PC-9 (cell line): ENCODE measurements around the gene DSTN.

Experiments used
- CTCF ChIP-seq: fragments of 200-600 bp; sonication (generic); conservative IDR thresholded peaks from 2 replicates; pipeline ENCODE4 v1.6.1; 2017; ENCODE audit warnings: mixed run types, antibody characterized with exemption, mild to moderate bottlenecking, moderate library complexity
- EZH2 ChIP-seq: fragments of 200-600 bp; sonication (generic); IDR thresholded peaks from 2 replicates; pipeline ENCODE4 v1.8.0; 2017; ENCODE audit warnings: antibody characterized with exemption, low read depth

DNA sequence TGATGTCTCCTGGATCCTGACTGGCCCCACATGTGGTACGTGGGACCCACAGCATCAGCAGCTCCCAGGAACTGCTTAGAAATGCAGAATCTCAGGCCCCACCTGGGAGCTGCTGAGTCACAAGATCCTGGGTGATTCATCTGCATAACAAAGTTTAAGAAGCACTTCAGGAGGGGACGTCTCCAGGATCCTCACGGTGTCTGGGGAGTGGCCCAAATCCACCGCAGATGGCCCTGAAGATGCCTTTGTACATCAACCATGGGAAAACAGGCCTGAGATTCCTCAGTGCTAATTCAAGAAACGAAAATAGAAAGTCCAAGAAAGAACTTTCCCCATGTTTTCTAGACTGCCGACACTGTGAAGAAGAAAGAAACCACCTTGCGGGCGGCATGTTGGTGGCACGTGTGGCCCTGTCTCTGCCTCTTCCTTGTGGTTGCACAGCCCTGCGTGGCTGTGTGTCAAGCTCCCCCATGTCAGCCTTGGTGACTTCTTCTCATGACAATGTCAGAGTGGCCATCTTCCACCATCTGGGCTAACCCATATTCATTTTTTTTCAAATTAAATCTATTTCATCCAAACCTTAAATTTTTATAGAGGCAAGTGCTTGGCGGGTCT, 86.1 kb downstream of the DSTN start:
- TF ChIP-seq CTCF (no peak), EZH2 (no peak)
